GM12865 (cell line): ENCODE results near the gene TOPAZ1.
"Not testable (repeated sequence)": the region's sequence is repeated elsewhere in the genome, so short reads cannot be mapped to it uniquely, and the experiment has no call there.

ENCODE experiments used
- DNase-seq: peaks from one replicate; pipeline ENCODE4 v3.0.0; 2010; ENCODE audit warnings: low read depth
- H3K4me3 ChIP-seq: 2 replicates; pipeline ENCODE4 v1.5.1; 2011; ENCODE audit warnings: mild to moderate bottlenecking, low read depth, low read length, control low read depth
- TF ChIP-seq, protein P1 (sequence below): IDR thresholded peaks from 2 replicates; pipeline ENCODE4 v1.5.1; 2011; ENCODE audit warnings: low read length, control low read depth, low read depth, inconsistent platforms; ENCODE audit not compliant: insufficient read depth; ENCODE audit errors: missing control alignments

TOPAZ1 gene

DNA sequence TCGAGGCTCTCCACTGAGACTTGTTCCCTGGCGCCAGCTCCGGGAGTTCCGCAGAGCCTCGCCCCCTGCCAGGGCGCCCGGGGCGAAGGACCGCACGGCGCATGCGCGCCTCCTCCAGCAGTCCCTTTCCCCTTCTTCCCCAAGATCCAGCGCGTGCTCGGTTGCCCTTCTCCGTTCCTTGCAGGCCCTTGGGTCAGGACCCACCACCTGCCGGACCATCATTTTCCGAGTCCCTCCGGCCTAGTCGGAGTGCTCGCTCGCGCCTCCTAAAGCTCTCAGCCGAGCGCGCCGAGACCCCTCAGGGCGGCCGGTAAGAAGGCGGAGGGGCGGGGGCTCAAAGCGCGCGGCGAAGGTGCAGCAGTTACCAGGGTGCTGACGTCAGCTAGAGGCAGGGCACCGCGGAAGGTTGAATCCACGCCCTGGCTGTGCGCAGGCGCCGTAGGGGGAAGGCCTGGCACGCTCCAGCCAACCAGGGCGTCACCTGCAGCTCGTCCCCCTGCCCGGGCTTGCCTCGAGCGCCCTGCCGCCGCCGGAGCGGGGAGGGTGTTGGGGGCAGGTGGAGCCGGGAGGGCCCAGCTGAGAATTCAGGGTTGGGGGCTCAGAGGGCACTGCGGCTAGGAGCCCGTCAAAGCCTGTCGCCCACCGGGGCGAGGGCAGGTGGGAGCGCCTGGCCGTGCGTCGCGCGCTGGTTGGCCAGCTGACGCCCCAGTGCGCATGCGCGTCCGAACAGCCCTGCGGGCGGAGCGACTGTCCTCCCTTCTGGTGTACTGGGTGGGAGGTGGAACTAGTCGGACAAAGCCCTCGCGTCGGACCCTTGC lies 96.5 kb downstream of the TOPAZ1 start, which contains the start of gene TCAIM:
TCAIM (plus strand) TSS at position 757 of the 818 bp plus-strand sequence. CDS start 16,017 bp downstream, outside the sequence.
- peak; percentile 99 for DNase-seq
- peak within 1 kb of the TSS; percentile 98 for H3K4me3 ChIP-seq
- TF ChIP-seq, protein P1, sequence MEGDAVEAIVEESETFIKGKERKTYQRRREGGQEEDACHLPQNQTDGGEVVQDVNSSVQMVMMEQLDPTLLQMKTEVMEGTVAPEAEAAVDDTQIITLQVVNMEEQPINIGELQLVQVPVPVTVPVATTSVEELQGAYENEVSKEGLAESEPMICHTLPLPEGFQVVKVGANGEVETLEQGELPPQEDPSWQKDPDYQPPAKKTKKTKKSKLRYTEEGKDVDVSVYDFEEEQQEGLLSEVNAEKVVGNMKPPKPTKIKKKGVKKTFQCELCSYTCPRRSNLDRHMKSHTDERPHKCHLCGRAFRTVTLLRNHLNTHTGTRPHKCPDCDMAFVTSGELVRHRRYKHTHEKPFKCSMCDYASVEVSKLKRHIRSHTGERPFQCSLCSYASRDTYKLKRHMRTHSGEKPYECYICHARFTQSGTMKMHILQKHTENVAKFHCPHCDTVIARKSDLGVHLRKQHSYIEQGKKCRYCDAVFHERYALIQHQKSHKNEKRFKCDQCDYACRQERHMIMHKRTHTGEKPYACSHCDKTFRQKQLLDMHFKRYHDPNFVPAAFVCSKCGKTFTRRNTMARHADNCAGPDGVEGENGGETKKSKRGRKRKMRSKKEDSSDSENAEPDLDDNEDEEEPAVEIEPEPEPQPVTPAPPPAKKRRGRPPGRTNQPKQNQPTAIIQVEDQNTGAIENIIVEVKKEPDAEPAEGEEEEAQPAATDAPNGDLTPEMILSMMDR: no peak

DNA sequence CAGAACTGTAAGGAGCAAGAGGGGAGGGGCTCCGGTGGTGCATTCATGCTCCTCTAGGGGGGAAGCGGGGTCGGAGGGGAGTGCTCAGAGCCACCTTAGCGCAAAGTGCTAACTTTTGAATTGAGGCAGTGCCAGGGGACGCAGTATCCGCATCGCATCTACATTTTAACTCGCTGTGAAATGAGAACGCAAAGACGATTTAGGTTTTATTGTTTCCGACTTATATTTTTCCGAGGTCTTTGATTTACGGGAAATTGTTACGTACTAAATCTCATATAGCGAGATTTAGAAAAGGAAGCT lies 97.1 kb downstream of the TOPAZ1 start:
- TF ChIP-seq, protein P1: no peak
- DNase-seq: no peak
- peak overlapping the region; percentile 98 for H3K4me3 ChIP-seq

DNA sequence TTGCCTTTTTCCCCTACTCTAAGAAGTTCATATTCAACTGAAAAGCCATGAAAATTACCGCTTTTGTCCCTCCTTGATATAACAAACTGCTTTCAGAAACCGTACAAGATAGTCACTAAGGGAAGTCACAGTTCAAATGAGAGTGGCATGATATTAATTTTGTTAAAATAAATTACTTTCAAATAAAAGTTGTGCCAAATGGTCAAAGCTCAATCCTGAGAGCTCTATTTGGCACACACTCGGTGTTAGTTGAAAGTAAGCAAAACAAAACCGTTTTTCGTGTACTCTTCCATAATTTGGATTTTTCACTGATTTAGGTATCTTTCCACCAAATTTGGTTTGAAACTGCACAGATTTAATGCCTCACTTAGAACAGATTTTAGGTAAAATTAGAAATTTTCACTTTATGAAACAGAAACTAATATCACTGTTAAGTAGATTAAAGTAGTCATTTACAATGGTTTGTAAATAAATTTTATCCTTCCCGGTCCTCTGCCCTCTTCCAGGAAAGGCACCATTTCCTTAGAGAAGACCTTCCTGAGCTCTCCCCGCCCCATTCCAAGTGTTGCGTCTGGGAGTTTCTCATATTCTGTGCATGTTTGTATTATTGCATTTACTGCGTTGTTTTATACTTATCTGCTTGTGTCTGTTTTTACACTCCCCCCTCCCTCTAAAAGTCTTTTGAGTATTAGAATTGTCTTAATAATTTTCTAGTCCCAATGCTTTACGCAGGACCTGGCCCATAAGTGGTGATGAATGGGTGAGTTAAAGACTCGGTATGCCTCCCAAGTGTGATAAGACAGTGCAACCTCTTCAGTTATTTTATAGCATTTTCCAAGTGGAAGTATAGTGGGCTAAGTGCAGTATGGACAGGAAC lies 97.7 kb downstream of the TOPAZ1 start:
- DNase-seq: no peak

DNA sequence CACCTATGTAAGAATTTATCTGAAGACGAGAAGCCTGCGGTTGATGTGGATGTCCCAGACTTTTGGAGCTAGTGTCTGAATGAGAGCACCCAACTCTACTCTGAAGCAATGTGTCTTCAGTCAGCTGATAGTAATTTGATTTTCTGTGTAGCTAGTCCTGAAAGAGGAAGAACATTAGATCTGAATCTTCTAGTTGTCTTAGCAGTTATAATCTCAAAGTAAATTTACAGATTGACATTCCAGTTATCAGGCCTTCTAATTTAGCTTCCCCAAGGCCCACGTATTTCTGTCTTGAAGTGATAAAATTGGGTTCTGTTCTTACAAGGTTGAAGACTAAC lies 98.3 kb downstream of the TOPAZ1 start:
- 0 out of 2 replicates have a peak overlapping the region, but pooled peaks have one; percentile 98 for H3K4me3 ChIP-seq
- DNase-seq: no peak
- TF ChIP-seq, protein P1: no peak

More for the DNA sequence above, 97.7 kb downstream of the TOPAZ1 start:
- TF ChIP-seq, protein P1: no peak
- H3K4me3 ChIP-seq: peak overlapping the region; percentile 98

DNA sequence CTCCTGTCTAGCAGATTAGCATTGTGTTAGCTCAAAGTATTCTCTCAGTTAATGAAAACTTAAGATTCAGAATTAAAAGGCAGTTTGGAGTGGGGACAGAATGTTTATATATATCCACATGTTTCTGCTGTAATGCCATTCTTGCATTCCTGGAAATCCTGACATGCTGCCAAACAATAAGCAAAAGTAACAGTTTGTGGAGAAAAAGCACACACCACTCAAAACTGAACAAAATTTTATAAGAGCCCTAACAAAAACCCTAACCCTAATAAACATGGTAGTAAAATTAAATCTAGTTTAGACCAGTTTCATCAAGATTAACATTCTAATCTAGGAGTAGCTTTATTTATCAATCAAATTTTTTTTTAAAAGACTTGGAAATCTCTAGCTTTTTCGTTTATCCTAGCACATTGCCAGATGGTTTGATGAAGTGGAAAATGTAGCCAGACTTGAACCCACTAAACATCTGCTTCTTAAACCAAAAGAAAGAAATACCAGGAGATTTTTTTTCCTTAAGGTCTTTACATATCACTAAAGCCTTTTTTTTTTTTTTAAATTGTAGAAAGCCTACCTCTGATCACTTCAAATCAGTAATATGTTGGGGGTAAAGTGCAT lies 100.6 kb downstream of the TOPAZ1 start:
- TF ChIP-seq, protein P1: no peak
- DNase-seq: no peak

DNA sequence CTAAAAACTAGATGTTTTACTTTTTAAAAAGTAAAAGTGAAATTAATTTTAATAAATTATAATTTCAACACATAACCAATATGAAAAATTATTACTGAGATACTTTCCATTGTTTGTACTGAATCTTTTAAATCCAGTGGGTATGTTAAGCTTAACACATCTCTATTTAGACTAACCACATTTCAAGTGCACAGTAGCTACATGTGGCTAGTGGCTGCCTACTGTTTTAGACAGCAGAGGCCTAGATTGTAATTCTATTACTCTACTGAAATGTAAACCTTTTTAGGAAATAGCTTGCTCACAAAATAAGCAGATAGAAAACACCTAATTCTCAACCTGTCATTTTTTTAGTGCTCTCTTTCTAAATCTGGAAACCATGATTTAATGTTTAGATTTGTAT lies 101.7 kb downstream of the TOPAZ1 start:
- TF ChIP-seq, protein P1: no peak
- H3K4me3 ChIP-seq: no peak overlapping the region
- no peak for DNase-seq

More for the DNA sequence above, 100.6 kb downstream of the TOPAZ1 start:
- H3K4me3 ChIP-seq: no peak overlapping the region

DNA sequence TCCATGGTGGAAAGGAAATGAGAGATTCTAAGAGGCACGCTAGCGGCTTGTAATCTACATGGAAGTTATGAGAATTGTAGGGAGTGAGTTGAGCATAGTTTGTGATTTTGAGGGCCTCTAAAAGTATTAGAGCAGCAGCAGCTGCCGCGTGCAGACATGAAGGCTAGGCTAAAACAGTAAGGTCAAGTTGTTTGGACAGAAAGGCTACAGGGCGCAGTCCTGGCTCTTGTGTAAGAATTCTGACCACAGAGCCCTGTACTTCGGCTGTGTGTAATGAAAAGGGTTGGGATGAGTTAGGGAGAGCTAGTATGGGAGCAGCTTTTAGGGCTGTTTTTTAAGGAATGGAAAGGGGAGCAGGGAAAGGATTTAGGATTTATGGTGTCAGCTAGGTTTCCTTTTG lies 104.9 kb downstream of the TOPAZ1 start:
- not testable (repeated sequence) for H3K4me3 ChIP-seq, DNase-seq
